ENCODE data around the gene TNNT3.

- TF ChIP-seq GATA2 (IDR thresholded peaks at IDR 0.05; ENCODE audit: low read depth, low read length) (no peak), GATA3 (IDR thresholded peaks at IDR 0.05; ENCODE audit: low read depth, low read length) (no peak)
These were observed 28.9 kb downstream of the TNNT3 start for GRCh38 chr11:1948389-1948788.
